ENCODE data around the gene ABCA5. TPM values are rescaled to one million over a fixed set of nuclear protein-coding genes. Genes with fewer than 3 reads are reported as not detected.

ABCA5 gene
- total RNA-seq, 4 donors from 2014 or later = 8.8 to 20.8 (median 11.5) TPM

- no peak overlapping the region for H3K4me3 ChIP-seq
- peaks cover 5 to 20% (median 16%) of the 10 kb centered on the region in 4 donors for H3K4me1 ChIP-seq
- intact Hi-C loops (cut with DNase I) = loop anchor here (10.0 kb wide), 1 partner anchor 1329 kb away; the partner anchor contains the start of gene C17orf58
- no peaks in the 10 kb centered on the region for H3K27me3 ChIP-seq
- no peak for DNase-seq (ENCODE audit: extremely low spot score)
- no peaks in the 10 kb centered on the region for H3K36me3 ChIP-seq
- H3K27ac ChIP-seq (replicated peaks in 1 of 4) = no peak overlapping the region
- TF ChIP-seq POLR2AphosphoS5 (IDR thresholded peaks at IDR 0.05) (no peak), CTCF (IDR thresholded peaks at IDR 0.05) (no peak), POLR2A (IDR thresholded peaks at IDR 0.05; ENCODE audit: low read depth) (no peak), EP300 (IDR thresholded peaks at IDR 0.05) (no peak)
- H3K9me3 ChIP-seq = no peaks in the 10 kb centered on the region
- WGBS = 52% methylated on average over 1 of the region's 1 CpG
Measured at GRCh38 chr17:69323806-69324205, 3.1 kb downstream of the ABCA5 start.

GRCh38 chr17:69320908-69321238 is 6.1 kb downstream of the ABCA5 start:
- H3K4me1 ChIP-seq = peaks cover 5 to 10% (median 9%) of the 10 kb centered on the region in 4 donors
- no peak for TF ChIP-seq POLR2AphosphoS5 (IDR thresholded peaks at IDR 0.05)
- no peak for TF ChIP-seq POLR2A (IDR thresholded peaks at IDR 0.05; ENCODE audit: low read depth)
- no peak for TF ChIP-seq EP300 (IDR thresholded peaks at IDR 0.05)
- no peak for TF ChIP-seq CTCF (IDR thresholded peaks at IDR 0.05)
- no peaks in the 10 kb centered on the region for H3K9me3 ChIP-seq
- H3K4me3 ChIP-seq = no peak overlapping the region
- H3K27me3 ChIP-seq = no peaks in the 10 kb centered on the region
- H3K27ac ChIP-seq (replicated peaks in 1 of 4) = no peak overlapping the region
- intact Hi-C loops (cut with DNase I) = loop anchor here (10.0 kb wide), 1 partner anchor 1326 kb away; the partner anchor contains the start of gene C17orf58
- DNase-seq (ENCODE audit: extremely low spot score) = no peak
- 97% methylated on average over 4 of the region's 4 CpGs for WGBS
- H3K36me3 ChIP-seq = no peaks in the 10 kb centered on the region

- intact Hi-C loops (cut with DNase I) = loop anchor here (10.0 kb wide), 1 partner anchor 1326 kb away; the partner anchor contains the start of gene C17orf58
- no peak for DNase-seq (ENCODE audit: extremely low spot score)
- 63% methylated on average over 5 of the region's 5 CpGs for WGBS
- Histone ChIP-seq H3K4me3 (no peak overlapping the region), H3K36me3 (no peaks in the 10 kb centered on the region), H3K27ac (replicated peaks in 1 of 4) (no peak overlapping the region), H3K9me3 (no peaks in the 10 kb centered on the region), H3K4me1 (peaks cover 3 to 5% (median 5%) of the 10 kb centered on the region in 4 donors), H3K27me3 (no peaks in the 10 kb centered on the region)
- TF ChIP-seq POLR2AphosphoS5 (IDR thresholded peaks at IDR 0.05) = no peak
- TF ChIP-seq EP300 (IDR thresholded peaks at IDR 0.05) = no peak
- no peak for TF ChIP-seq CTCF (IDR thresholded peaks at IDR 0.05)
- TF ChIP-seq POLR2A (IDR thresholded peaks at IDR 0.05; ENCODE audit: low read depth) = no peak
Measured at GRCh38 chr17:69320210-69320907, 6.6 kb downstream of the ABCA5 start.

- H3K9me3 ChIP-seq = no peaks in the 10 kb centered on the region
- TF ChIP-seq POLR2A (IDR thresholded peaks at IDR 0.05; ENCODE audit: low read depth) (no peak), POLR2AphosphoS5 (IDR thresholded peaks at IDR 0.05) (no peak), CTCF (IDR thresholded peaks at IDR 0.05) (no peak), EP300 (IDR thresholded peaks at IDR 0.05) (no peak)
- no peaks in the 10 kb centered on the region for H3K27me3 ChIP-seq
- no peaks in the 10 kb centered on the region for H3K36me3 ChIP-seq
- DNase-seq (ENCODE audit: extremely low spot score) = no peak
- no peak overlapping the region for H3K4me3 ChIP-seq
- WGBS = 88% methylated on average over 1 of the region's 1 CpG
- H3K27ac ChIP-seq (replicated peaks in 1 of 4) = no peak overlapping the region
- intact Hi-C loops (cut with DNase I) = no loop called here
- peaks cover 0 to 9% (median 2%) of the 10 kb centered on the region in 4 donors for H3K4me1 ChIP-seq
Measured at GRCh38 chr17:69317625-69318024, 9.3 kb downstream of the ABCA5 start.

All from esophagus muscularis mucosa (tissue), 4 donors.